22Rv1 (cell line): ENCODE measurements around the gene SERAC1.
A peak's percentile ranks its signal among the peaks of the same experiment; 100 is the strongest.

Experiments used
- H3K27ac ChIP-seq: fragments of 450-650 bp; 2 replicates; pipeline ENCODE4 v1.5.1; 2017
- ZFX ChIP-seq: fragments of 450-650 bp; IDR thresholded peaks from 2 replicates; pipeline ENCODE4 v1.6.1; 2017; ENCODE audit warnings: antibody characterized with exemption, borderline replicate concordance
- TF ChIP-seq, protein P1 (sequence below): fragments of 450-650 bp; IDR thresholded peaks from 2 replicates; pipeline ENCODE4 v1.5.1; 2017; ENCODE audit warnings: mild to moderate bottlenecking

The SERAC1 gene

DNA sequence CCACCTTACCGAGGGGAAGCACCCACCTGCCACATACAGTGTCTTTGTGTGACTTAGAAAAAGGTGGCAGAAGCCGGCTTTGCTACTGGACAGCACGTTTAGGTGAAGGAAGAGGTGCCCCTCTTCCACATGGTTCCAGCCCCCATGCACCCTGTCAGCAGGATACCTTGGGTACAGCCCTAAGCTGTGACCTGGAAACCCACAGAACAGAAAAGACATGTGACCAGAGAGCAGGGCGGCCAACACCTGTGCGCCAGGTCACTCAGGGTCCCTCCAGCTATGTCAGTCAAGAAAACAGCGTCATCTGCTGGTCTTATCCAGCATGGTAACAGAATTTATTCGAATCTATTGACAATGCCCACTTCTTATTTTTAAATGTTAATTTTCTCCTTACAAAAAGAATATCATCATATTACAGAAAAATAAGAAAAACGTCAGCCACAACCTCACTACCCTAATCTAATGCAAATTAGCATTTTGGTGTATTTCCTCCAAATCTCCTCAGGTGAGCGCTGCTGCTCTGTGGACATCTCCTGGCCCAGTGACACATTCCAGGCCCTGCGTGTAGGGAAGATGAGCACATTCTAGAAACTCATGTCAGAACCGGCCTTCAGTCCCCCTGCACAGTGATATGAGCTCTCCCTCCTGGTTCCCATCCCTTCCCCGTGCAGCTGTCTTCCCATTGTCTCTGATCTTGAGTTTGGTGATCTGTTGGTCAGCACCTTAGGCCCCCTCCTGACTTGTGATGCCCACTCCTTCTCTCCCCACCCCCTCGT, 37.3 kb upstream of the SERAC1 start:
- no peak overlapping the region for H3K27ac ChIP-seq
- no peak for TF ChIP-seq ZFX
- TF ChIP-seq, protein P1, sequence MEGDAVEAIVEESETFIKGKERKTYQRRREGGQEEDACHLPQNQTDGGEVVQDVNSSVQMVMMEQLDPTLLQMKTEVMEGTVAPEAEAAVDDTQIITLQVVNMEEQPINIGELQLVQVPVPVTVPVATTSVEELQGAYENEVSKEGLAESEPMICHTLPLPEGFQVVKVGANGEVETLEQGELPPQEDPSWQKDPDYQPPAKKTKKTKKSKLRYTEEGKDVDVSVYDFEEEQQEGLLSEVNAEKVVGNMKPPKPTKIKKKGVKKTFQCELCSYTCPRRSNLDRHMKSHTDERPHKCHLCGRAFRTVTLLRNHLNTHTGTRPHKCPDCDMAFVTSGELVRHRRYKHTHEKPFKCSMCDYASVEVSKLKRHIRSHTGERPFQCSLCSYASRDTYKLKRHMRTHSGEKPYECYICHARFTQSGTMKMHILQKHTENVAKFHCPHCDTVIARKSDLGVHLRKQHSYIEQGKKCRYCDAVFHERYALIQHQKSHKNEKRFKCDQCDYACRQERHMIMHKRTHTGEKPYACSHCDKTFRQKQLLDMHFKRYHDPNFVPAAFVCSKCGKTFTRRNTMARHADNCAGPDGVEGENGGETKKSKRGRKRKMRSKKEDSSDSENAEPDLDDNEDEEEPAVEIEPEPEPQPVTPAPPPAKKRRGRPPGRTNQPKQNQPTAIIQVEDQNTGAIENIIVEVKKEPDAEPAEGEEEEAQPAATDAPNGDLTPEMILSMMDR, result peak; percentile 88

DNA sequence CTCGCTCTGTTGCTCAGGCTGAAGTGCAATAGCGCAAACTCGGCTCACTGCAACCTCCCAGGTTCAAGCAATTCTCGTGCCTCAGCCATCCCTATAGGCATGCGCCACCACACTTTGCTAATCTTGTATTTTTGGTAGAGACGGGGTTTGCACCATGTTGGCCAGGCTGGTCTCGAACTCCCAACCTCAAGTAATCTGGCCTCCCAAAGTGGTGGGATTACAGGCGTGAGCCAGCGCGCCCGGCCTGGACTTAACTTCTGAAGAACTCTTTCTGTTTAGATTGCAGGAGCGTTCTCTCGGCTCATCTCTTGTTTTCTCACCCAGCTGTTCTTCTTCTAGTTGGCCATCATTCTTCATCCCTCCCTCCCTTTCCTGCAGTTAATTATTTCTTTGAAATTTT, 30.4 kb upstream of the SERAC1 start:
- no peak overlapping the region for H3K27ac ChIP-seq
- TF ChIP-seq ZFX, result no peak
- TF ChIP-seq, protein P1, result no peak

DNA sequence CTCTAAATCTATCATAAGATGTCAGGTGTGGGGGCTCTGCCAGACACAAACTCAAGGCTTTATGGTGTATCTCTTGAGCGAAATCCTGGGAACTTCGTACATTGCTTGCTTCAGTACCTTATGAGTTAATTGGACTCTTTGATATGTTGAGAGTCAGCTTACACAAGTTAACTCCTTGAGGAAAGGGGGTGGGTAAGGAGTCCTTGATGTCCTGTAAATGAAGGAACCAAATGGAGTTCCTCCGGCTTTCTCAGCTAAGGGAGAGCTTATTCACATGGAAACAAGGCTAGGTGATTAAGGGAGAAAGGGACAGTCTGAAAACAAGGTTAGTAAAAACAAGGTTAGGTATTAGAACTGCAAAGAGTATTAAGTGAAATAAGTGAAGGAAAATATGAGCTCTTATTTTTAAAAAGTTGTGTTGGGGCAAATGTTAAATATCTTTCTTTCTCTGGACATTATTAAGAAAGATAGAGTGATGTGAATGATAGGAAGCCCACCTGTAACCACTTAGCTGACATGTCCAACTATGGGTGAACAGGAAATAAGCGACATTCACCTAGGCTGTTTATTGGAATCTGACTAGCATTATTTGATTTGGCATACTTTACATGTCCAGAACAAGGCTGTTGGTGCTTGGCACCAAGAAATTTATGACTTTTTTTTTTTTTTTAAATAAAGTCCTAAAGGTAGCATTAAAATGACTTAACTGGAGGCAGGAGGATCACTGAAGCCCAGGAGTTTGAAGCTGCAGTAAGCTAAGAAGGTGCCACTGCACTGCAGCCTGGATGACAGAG, 26.6 kb upstream of the SERAC1 start:
- H3K27ac ChIP-seq, result peak overlapping the region; percentile 3; the same call in 1 of the 2 replicates

DNA sequence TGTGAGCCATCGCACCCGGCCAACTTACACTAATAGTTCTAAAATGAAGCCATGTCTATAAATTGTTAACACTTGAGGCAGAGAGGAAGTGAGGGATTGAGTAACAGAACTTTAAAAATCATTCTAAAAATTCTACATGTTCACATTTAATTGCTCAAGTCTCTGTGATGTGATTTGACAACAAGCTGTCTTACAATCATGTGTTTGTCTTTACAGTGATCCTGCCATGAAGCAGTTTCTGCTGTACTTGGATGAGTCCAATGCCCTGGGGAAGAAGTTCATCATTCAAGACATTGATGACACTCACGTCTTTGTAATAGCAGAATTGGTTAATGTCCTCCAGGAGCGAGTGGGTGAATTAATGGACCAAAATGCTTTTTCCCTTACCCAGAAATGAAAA, 23.7 kb upstream of the SERAC1 start:
- H3K27ac ChIP-seq, result no peak overlapping the region
- TF ChIP-seq, protein P1, result no peak
- TF ChIP-seq ZFX, result no peak

More for the DNA sequence above, 26.6 kb upstream of the SERAC1 start:
- no peak for TF ChIP-seq ZFX
- TF ChIP-seq, protein P1, result no peak

DNA sequence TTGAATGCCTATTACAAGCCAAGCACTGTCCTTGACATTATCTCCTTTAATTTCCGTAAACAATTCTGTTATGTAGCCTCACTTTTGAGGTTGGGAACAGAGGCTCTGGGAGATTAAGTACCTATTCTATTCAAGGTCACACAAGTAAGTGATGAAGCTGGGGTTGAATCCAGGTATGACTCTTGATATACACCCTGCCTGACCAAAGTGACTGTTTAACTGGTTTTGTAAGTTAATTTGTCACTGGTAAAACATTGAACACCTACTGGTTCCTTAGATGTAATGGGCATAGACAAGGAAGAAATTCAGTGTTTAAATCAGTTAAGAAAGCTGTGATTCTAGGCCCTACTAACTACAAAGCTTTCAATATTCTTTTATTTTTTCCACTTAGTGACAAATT, 23.0 kb upstream of the SERAC1 start:
- TF ChIP-seq ZFX, result no peak
- TF ChIP-seq, protein P1, result no peak
- H3K27ac ChIP-seq, result no peak overlapping the region

DNA sequence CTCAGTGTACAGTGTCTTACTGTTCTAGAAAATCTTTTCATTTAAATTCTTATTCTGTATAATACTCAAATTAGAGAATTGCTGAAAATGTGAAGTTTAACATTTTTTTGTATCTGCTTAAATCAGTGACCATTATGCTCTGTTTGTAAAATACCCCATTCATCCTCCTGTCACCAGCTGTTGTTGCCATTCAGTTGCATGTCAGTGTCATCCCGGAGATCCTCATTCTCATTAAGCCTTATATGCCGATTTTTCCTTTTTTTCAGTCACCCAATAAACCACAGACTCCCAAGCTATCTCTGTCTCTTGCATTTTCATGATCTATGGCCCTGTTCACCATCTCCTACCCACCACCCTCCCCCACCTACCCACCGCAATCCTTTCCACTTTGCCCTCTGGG, 20.5 kb upstream of the SERAC1 start:
- TF ChIP-seq, protein P1, result no peak
- TF ChIP-seq ZFX, result no peak

More for the DNA sequence above, 20.5 kb upstream of the SERAC1 start:
- no peak overlapping the region for H3K27ac ChIP-seq
